A673 (cell line): ENCODE results near the gene SLC28A1.

Experiments used
- CTCF ChIP-seq: fragments of 300-800, 200-600 bp; sonication (generic); conservative IDR thresholded peaks from 2 replicates; pipeline ENCODE4 v1.5.1; 2017; ENCODE audit warnings: low read depth, mild to moderate bottlenecking, antibody characterized with exemption, low read length, moderate library complexity, mixed read lengths
- EZH2 ChIP-seq: fragments of 200-600 bp; sonication (generic); IDR thresholded peaks from 2 replicates; pipeline ENCODE4 v1.6.1; 2017; ENCODE audit warnings: borderline replicate concordance, low read depth, mild to moderate bottlenecking, mixed read lengths, antibody characterized with exemption, low read length; ENCODE audit not compliant: poor library complexity, severe bottlenecking

- TF ChIP-seq CTCF: no peak
- no peak for TF ChIP-seq EZH2
Measured at GRCh38 chr15:84910928-84911623, 26.6 kb downstream of the SLC28A1 start.
